Caco-2 (cell line): ENCODE data around the gene VWA8. TPM values are rescaled to one million over a fixed set of nuclear protein-coding genes. Genes with fewer than 3 reads are reported as not detected.

ENCODE experiments used
- BruUV-seq: library from RNA; stranded (reverse); fragments of 400-500 nt; replicated peaks from 2 replicates; lab custom pipeline; 2021; lab: Mats Ljungman, UMichigan
- CTCF ChIA-PET: fragments of 300-600 bp; sonication (Branson Sonifier 250); formaldehyde crosslinking; loops from one replicate; lab custom pipeline; 2022; ENCODE audit warnings: antibody characterized with exemption; lab: Charles Lee
- POLR2A ChIA-PET: fragments of 300-600 bp; sonication (Branson Sonifier 250); formaldehyde crosslinking; loops from one replicate; lab custom pipeline; 2022; ENCODE audit warnings: antibody characterized with exemption; lab: Charles Lee
- DNase-seq, 2 experiments: peaks; one replicate each; pipeline versions ENCODE4 v3.0.0 to v3.0.0-alpha.2; 2020 to 2022
- H3K27me3 ChIP-seq: replicated peaks from 2 replicates; pipeline ENCODE4 v1.6.0; 2011; ENCODE audit warnings: low read length; ENCODE audit not compliant: control insufficient read depth, insufficient read depth
- H3K36me3 ChIP-seq: 2 replicates; pipeline ENCODE4 v1.5.1; 2011; ENCODE audit warnings: low read length; ENCODE audit not compliant: control insufficient read depth, insufficient read depth
- H3K4me1 ChIP-seq: fragments of 250-450 bp; sonication (Bioruptor Pico); 2 replicates; pipeline ENCODE4 v1.5.1; 2020; ENCODE audit warnings: mild to moderate bottlenecking
- H3K4me3 ChIP-seq: 2 replicates; pipeline ENCODE4 v1.5.1; 2011; ENCODE audit warnings: low read depth, mild to moderate bottlenecking, control low read depth, low read length
- H3K9me3 ChIP-seq: fragments of 250-450 bp; sonication (Bioruptor Pico); 2 replicates; pipeline ENCODE4 v1.5.1; 2020; ENCODE audit warnings: mild to moderate bottlenecking, moderate library complexity
- H3K27ac Mint-ChIP-seq: one replicate; pipeline ENCODE4 v1.8.0; 2022; ENCODE audit warnings: mixed read lengths; ENCODE audit not compliant: unreplicated experiment
- H3K27me3 Mint-ChIP-seq: one replicate; pipeline ENCODE4 v1.8.0; 2022; ENCODE audit warnings: mixed read lengths; ENCODE audit not compliant: insufficient read depth, unreplicated experiment
- H3K36me3 Mint-ChIP-seq: one replicate; pipeline ENCODE4 v1.8.0; 2022; ENCODE audit warnings: mild to moderate bottlenecking, mixed read lengths; ENCODE audit not compliant: insufficient read depth, unreplicated experiment
- H3K4me1 Mint-ChIP-seq: one replicate; pipeline ENCODE4 v1.8.0; 2022; ENCODE audit warnings: low read depth, mixed read lengths; ENCODE audit not compliant: unreplicated experiment
- H3K4me3 Mint-ChIP-seq: one replicate; pipeline ENCODE4 v1.8.0; 2022; ENCODE audit warnings: mild to moderate bottlenecking, moderate library complexity, mixed read lengths; ENCODE audit not compliant: unreplicated experiment
- H3K9me3 Mint-ChIP-seq: one replicate; pipeline ENCODE4 v1.8.0; 2022; ENCODE audit warnings: mixed read lengths; ENCODE audit not compliant: unreplicated experiment
- intact Hi-C: fragments of 100-400 bp; cut with micrococcal nuclease; formaldehyde crosslinking; loops from one replicate; pipeline ENCODE4 v1.10.0; 2022; ENCODE audit not compliant: unreplicated experiment
- total RNA-seq: library from RNA; stranded (reverse); gene quantifications from 2 replicates; pipeline ENCODE4 v1.2.3, GENCODE V29; 2022
- TF ChIP-seq, protein P1 (sequence below), 2 experiments: fragments of 200-600 bp in 1 of 2; IDR thresholded peaks; 1 replicate in 1 of 2; 2 replicates in 1 of 2; pipeline versions ENCODE4 v1.5.1 to v1.8.0; 2011 to 2022; ENCODE audit warnings: antibody characterized with exemption in 1 of 2, control low read depth in 1 of 2, inconsistent platforms in 1 of 2, low read depth in 1 of 2, low read length in 1 of 2, mild to moderate bottlenecking in 1 of 2, moderate library complexity in 1 of 2; ENCODE audit not compliant: insufficient read depth in 1 of 2, severe bottlenecking in 1 of 2, unreplicated experiment in 1 of 2

Gene VWA8
- total RNA-seq, 1 experiment from 2014 or later, result 20.7 TPM

DNA sequence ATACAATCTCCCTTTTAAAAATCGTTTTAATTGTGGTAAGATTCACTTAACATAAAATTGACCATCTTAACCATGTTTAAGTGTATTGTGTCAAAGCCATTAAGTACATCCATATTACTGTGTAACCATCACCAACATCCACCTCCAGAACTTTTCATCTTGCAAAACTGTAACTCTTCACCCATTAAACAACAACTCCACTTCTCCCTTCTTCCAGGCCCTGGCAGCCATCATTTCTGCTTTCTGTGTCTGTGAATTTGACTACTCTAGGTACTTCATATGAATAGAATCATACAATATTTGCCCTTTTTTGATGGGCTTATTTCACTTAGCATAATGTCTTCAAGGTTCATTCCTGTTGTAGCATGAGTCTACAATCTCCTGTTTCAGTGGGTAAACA lies 36.5 kb upstream of the VWA8 start:
- H3K9me3 Mint-ChIP-seq, result no peaks in the 10 kb centered on the region
- no peak overlapping the region for H3K4me3 Mint-ChIP-seq
- POLR2A ChIA-PET, result no interaction called here
- intact Hi-C loops, result no loop called here
- H3K36me3 Mint-ChIP-seq, result peaks cover 5% of the 10 kb centered on the region
- no TSS peak for BruUV-seq
- H3K4me1 ChIP-seq, result peaks cover 9% of the 10 kb centered on the region
- no peaks in the 10 kb centered on the region for H3K4me1 Mint-ChIP-seq
- no peaks in the 10 kb centered on the region for H3K9me3 ChIP-seq
- TF ChIP-seq, protein P1, sequence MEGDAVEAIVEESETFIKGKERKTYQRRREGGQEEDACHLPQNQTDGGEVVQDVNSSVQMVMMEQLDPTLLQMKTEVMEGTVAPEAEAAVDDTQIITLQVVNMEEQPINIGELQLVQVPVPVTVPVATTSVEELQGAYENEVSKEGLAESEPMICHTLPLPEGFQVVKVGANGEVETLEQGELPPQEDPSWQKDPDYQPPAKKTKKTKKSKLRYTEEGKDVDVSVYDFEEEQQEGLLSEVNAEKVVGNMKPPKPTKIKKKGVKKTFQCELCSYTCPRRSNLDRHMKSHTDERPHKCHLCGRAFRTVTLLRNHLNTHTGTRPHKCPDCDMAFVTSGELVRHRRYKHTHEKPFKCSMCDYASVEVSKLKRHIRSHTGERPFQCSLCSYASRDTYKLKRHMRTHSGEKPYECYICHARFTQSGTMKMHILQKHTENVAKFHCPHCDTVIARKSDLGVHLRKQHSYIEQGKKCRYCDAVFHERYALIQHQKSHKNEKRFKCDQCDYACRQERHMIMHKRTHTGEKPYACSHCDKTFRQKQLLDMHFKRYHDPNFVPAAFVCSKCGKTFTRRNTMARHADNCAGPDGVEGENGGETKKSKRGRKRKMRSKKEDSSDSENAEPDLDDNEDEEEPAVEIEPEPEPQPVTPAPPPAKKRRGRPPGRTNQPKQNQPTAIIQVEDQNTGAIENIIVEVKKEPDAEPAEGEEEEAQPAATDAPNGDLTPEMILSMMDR (IDR thresholded peaks at IDR 0.05; ENCODE audit: insufficient read depth in 1 of 2, low read depth in 1 of 2, low read length in 1 of 2, severe bottlenecking in 1 of 2, unreplicated experiment in 1 of 2), result no peak
- DNase-seq, result no peak
- no peak overlapping the region for H3K27ac Mint-ChIP-seq
- peaks cover 5% of the 10 kb centered on the region for H3K27me3 Mint-ChIP-seq
- no peaks in the 10 kb centered on the region for H3K27me3 ChIP-seq
- no peaks in the 10 kb centered on the region for H3K36me3 ChIP-seq
- H3K4me3 ChIP-seq, result no peak overlapping the region
- CTCF ChIA-PET, result no interaction called here

DNA sequence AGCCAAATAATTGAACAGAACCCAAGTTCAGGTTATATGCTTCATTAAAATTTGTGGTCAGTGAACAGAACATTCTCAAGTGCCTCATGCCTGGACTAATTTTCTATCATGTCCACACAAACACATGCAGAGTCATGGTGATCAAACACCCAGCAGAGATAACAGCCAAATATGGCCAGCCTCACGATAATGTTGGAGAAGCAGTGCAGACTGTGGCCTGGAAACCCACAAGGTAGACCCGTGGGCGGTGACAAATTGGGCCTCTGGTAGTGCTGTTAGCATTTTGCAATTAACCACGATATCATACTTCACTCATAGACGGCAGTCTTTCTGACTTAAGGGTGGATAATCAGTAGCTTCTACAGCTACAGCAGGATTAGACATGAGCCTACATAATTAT lies 35.0 kb upstream of the VWA8 start:
- Histone ChIP-seq H3K4me3 (no peak overlapping the region), H3K27me3 (no peaks in the 10 kb centered on the region), H3K36me3 (no peaks in the 10 kb centered on the region), H3K9me3 (no peaks in the 10 kb centered on the region), H3K4me1 (peaks cover 5% of the 10 kb centered on the region)
- TF ChIP-seq, protein P1 (IDR thresholded peaks at IDR 0.05; ENCODE audit: insufficient read depth in 1 of 2, low read depth in 1 of 2, low read length in 1 of 2, severe bottlenecking in 1 of 2, unreplicated experiment in 1 of 2), result no peak
- no peak overlapping the region for H3K4me3 Mint-ChIP-seq
- POLR2A ChIA-PET, result no interaction called here
- CTCF ChIA-PET, result no interaction called here
- no peaks in the 10 kb centered on the region for H3K9me3 Mint-ChIP-seq
- H3K27me3 Mint-ChIP-seq, result peaks cover 5% of the 10 kb centered on the region
- no peak overlapping the region for H3K27ac Mint-ChIP-seq
- no TSS peak for BruUV-seq
- H3K4me1 Mint-ChIP-seq, result no peaks in the 10 kb centered on the region
- peaks cover 5% of the 10 kb centered on the region for H3K36me3 Mint-ChIP-seq
- DNase-seq, result no peak
- intact Hi-C loops, result no loop called here

DNA sequence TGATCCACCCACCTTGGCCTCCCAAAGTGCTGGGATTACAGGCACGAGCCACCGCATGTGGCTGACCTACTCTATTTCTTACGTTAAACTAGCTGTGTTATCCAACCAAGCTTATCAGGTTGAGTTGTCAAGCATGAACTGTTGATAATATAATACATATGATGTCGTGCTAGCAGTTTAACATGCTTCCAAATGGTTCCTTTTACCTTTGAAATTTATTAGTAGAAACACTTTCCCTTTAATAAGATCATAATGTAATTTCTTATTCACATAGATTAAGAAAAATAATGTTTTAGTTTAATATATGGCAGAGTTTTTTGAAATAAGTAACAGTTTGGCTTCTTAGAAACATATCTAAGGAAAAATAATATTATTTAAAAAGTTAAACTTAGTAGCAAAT lies 34.4 kb upstream of the VWA8 start:
- CTCF ChIA-PET, result no interaction called here
- POLR2A ChIA-PET, result no interaction called here
- Histone ChIP-seq H3K9me3 (no peaks in the 10 kb centered on the region), H3K27me3 (no peaks in the 10 kb centered on the region), H3K36me3 (no peaks in the 10 kb centered on the region), H3K4me1 (no peaks in the 10 kb centered on the region), H3K4me3 (no peak overlapping the region)
- DNase-seq, result no peak
- H3K36me3 Mint-ChIP-seq, result peaks cover 5% of the 10 kb centered on the region
- no peak overlapping the region for H3K4me3 Mint-ChIP-seq
- H3K4me1 Mint-ChIP-seq, result no peaks in the 10 kb centered on the region
- no TSS peak for BruUV-seq
- TF ChIP-seq, protein P1 (IDR thresholded peaks at IDR 0.05; ENCODE audit: insufficient read depth in 1 of 2, low read depth in 1 of 2, low read length in 1 of 2, severe bottlenecking in 1 of 2, unreplicated experiment in 1 of 2), result no peak
- no peak overlapping the region for H3K27ac Mint-ChIP-seq
- no peaks in the 10 kb centered on the region for H3K9me3 Mint-ChIP-seq
- peaks cover 5% of the 10 kb centered on the region for H3K27me3 Mint-ChIP-seq
- intact Hi-C loops, result no loop called here
